NCI-H524 (cell line): ENCODE data around the gene CLCN7.

Experiments used
- DNase-seq, 2 experiments: peaks; one replicate each; lab custom pipeline; 2025; lab: John Stamatoyannopoulos, UW

Gene CLCN7

DNA sequence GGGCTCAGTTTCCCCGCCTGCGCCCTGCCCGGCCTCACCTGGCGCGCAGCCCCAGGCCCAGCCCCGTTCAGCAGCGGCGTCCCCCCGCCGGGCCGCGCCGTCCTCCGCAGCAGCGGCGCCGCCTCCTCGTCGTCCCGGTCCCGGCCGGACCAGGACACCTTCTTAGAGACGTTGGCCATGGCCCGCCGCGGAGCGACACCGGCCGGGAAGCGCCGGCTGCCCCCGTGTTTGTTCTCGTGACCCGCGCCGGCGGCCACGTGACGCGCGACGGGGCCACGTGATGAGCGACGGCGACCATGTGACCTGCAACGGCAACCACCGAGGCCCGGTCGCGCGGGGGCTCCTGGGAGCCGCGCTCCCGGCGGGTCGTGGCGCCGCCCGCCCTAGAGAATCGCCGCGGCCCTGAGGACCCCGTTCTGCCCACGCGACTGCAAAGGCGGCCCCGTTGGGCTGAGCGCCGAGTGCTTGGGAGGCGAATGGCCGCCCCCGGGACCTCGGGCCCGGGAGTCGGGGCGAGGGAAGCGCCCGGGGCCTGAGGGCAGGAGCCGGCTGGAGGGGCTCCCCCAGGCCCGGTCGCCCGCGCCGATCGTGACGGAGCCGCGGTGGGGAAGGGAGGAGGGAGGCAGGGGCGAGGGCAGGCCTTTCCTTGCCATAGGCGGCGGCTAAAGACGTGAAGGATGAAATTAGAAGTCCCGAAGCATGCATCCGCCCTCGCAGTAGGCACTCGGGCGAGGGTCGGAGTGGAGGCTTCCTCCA lies at the start of gene CLCN7:
Gene CLCN7 (minus strand): TSS at position 233 of the 756 bp plus-strand sequence. CDS start 54 bp downstream, at position 179.
- peak; percentile 53 to 82 for DNase-seq

DNA sequence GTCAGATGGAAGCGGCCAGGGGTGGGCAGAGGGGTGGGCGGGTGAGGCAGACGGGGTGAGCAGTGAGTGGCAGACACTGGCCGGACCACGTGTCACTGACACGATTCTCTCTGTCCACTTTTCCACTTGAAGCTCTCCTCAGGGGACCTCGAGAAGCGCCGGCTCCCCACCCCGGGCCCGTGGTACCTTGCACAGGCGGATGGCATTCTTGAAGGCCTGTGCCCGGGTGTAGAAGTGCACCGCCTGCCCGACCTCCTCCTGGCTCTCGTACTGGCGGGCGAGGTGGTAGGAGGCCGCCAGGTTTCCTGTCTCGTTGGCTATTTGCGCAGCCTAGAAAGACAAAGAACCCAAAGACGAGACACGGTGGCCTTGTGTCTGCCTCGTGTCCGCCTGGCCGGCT lies 49.5 kb upstream of the CLCN7 start:
- no peak for DNase-seq

DNA sequence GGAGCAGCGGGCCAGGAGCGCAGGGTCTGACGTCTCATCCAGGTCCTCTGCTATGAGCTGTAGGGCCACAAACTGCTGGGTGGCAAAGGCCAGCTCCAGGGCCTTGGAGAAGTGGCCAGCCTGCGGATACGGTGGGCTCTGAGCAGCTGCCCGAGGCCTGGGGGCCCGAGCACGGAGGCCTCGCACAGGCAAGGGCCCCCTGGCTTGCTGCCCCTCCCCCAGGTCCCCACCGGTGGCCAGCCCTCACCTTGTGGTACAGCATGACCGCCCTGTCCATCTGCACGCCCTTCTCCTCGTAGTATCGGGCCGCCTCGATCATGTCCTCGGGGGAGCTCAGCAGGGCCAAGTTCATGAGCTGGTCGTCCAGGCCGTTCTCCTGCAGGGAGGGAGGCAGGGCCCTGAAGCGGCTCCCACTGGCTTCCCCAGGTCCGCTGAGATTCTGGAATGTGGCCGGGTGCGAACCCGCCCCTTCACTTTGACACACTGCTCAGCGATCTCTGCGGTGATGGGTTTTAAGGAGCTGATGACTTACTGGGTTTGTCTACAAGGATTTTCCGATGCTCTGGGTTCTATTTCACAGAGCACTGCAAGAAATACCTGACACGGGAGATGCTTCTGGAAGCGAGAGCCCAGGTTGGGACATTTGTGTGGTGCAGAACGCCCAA lies 48.9 kb upstream of the CLCN7 start:
- DNase-seq, result no peak

GRCh38 chr16:1520461-1520860 lies 45.6 kb upstream of the CLCN7 start:
- DNase-seq, result no peak

- no peak for DNase-seq
Measured at GRCh38 chr16:1519831-1520230, 45.0 kb upstream of the CLCN7 start.

DNA sequence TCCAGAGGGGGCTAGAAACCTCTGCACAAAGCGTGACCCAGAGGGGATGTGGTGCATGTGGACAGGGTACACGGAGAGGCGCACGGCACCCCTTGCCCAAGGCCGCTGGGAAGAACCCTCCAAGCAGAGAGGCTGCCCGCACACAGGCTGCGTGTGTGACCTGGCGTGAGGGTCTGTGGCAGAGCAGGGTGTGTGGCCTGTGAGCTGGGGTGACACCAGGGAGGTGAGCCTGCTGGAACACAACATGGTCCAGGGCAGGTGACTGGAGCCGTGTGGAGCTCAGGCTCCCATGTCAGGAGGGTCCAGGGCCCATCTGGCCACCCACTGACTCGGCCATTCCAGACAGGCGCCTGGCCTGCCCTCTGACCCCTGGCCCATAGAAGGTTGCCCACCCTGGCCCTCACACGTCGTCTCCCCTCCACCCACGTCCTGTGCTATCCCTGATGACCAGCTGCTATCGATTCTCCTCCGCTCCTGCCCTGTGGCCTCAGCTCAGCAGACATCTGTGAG lies 43.9 kb upstream of the CLCN7 start:
- no peak for DNase-seq

GRCh38 chr16:1514507-1514906 lies 39.7 kb upstream of the CLCN7 start:
- no peak for DNase-seq

GRCh38 chr16:1512774-1513173 lies 37.9 kb upstream of the CLCN7 start:
- no peak for DNase-seq

- no peak for DNase-seq
Measured at GRCh38 chr16:1511662-1512569, 37.1 kb upstream of the CLCN7 start.

GRCh38 chr16:1510941-1511351 lies 36.1 kb upstream of the CLCN7 start:
- DNase-seq, result no peak

DNA sequence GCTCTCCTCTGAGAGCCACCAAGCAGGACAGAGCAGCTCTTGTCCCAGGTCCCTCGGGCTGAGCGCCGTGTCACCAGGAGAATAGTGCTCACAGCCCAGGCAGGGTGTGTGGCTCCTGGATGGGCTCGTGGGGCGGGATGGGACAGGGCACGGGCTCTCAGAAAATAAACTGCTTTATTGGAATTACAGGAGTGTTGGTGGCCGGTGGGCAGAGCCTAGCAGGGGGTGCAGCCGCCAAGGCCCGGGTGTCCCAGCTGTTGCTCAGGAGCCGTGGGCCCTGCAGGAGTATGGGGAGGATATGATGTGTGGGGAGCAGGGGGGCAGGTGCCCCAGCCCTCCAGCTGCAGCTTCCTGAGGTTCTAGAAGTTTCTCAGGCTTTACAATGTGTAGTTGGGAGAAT lies 35.4 kb upstream of the CLCN7 start:
- DNase-seq, result no peak

DNA sequence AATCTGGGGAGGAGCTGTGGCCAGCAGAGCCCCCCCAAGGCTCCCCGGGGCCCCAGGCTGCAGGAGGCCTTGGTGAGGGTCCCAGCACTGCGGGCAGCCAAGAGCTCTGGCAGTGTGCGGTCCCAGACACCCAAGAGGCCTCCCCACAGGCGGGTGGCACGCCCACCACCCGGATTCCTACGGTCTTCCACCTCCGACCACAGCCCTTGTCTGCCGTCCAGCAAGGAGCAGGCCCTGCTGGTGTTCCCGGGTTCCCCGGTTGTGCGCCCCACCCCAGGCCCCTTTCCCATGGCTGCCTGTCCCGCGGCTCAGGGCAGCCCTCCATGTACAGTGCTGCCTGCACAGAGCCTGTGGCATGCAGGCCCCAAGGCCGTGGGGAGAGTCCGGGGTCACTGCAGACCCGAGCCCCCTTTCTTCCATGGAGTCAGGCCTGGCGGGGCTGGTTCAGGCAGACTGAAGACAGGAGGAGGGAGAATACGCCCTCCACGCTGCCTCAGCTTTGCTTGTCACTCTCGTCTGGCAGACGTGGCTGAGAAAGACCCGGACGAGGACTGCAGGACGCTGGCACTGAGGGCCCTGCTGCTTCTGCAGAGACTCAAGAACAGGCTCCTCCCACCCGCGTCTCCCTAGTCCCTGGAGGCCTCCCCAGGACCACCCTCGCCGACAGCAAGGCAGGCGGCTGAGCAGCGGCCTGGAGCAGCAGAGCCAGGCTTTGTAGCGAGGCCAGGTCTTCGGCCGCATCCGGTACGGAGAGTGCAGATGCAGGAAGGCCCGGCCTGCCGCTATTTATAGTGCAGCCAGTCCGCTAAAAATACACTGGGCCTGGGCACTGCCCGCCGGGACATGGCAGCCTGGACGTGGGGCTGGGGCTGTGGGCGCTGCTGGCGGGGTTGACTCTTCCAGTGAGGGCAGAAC lies 34.7 kb upstream of the CLCN7 start:
- DNase-seq, result no peak

GRCh38 chr16:1508494-1509187 lies 33.8 kb upstream of the CLCN7 start:
- no peak for DNase-seq

DNA sequence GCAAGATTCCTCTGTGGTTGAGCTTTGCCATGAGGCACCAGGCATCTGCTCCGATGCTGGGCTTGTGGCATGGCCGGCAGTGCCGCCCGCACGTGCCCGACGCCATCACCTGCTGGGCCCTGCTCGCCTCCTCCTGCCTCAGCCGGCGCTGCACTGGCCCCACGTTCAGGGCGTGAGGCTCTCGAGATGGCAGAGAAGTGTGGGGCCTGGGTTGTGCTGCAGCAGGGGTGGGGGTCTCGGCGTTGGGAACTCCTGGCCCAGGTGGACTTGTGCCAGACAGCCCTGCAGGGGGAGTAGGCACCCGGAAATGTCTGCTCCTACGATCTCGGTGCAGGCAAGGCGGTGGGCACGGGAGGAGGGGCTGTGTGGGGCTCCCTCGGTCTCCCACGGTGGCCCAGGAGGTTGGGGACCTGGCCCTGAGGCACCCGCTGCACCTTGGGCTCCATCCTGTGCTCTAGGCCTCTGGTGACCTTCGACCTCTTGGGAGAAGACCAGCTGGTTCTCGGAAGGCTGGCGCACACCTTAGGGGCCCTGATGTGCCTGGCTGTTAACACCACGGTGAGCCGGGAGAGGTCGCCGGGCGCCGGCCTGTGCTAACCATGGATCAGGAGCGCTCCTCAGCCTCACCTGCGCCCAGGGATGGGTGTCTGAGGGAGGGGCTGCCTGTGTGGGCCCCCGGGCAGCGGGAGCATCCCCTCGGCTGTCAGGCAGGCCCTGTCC lies 31.8 kb upstream of the CLCN7 start:
- no peak for DNase-seq

GRCh38 chr16:1505912-1506311 lies 31.1 kb upstream of the CLCN7 start:
- DNase-seq, result no peak

DNA sequence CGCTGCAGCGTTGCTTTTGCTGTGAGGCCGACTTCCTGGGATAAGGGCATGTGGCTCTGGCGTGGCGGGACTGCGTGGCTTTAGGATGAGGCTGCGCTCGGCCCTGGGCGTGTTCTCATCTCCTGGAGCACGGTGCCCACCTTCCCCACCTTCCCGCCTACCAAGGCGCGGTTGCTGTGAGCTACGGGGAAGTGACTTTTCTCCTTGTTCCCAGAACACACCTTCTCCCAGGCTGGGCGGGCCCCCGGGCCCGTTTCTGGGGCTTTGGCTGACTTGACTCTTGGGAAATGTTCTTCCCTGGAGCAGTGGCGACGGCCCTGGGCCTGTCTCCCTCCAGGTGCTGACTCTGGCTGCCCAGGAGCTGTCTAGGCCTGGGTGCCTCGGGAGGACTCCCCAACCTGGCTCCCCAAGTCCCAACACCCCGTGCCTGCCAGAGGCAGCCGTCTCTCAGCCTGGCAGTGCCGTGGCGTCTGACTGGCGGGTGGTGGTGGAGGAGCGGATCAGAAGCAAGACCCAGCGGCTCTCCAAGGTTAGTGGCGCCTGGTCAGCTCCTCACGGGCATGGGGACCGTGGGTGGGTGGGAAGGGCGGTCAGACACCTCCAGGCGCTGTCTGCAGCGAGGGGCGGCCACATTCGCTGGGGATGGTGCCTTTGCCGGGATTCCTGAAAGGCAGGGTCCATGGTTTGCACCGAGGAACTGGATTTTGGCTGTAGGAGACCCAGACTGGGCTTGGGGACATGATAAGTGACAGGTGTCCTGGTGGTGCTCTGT lies 30.4 kb upstream of the CLCN7 start:
- DNase-seq, result no peak

GRCh38 chr16:1503110-1503955 lies 28.5 kb upstream of the CLCN7 start:
- no peak for DNase-seq
